ENCODE results near the gene TRMT1L.

TRMT1L gene

DNA sequence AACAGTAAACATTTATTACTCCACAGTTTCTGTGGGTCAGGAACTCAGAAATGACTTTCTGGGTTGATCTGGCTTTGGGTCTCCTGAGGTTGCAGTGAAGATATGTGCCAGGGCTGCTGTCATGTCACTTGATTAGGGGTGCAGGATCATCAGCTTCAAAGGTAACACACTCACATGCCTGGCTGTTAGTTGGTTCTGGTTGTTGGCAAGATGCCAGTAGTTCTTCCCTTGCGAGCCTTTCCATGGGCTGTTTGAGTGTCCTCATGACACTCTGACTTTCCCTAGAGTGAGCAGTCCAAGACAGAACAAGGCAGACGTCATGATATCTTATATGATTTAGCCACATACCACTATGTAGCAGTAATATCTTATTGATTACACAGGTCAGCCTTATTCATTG lies 2.0 kb upstream of the TRMT1L start:
- no peak overlapping the region for H4K12ac ChIP-seq (ENCODE audit: low read depth, low read length)
- peak overlapping the region; percentile 10 for H2AK5ac ChIP-seq (ENCODE audit: low read length)
- no peak overlapping the region for H3K23ac ChIP-seq (ENCODE audit: low read length)
- H3K9ac ChIP-seq (ENCODE audit: low read length): no peak overlapping the region
- no peak overlapping the region for H4K91ac ChIP-seq (ENCODE audit: low read depth, low read length)
- H2BK12ac ChIP-seq (ENCODE audit: low read length): no peak overlapping the region
- peaks cover 14% of the 10 kb centered on the region for H3K79me1 ChIP-seq (ENCODE audit: low read length)
- H4K8ac ChIP-seq (ENCODE audit: low read depth, low read length): no peak overlapping the region
- no CpG with 5 or more reads among the region's 2 CpGs for WGBS (ENCODE audit: extremely low coverage, insufficient coverage, insufficient read length)
- H3K18ac ChIP-seq (ENCODE audit: low read length): peak overlapping the region; percentile 88
- no peak overlapping the region for H2AFZ ChIP-seq (ENCODE audit: insufficient read depth, low read length, poor library complexity)
- H3K9me3 ChIP-seq (ENCODE audit: insufficient read depth, low read depth, low read length): no peaks in the 10 kb centered on the region
- H3K4ac ChIP-seq (ENCODE audit: low read depth, low read length): no peak overlapping the region
- H2BK120ac ChIP-seq (ENCODE audit: insufficient read depth, low read length, poor library complexity): no peak overlapping the region
- H3K14ac ChIP-seq (ENCODE audit: low read length): no peak overlapping the region
- no peak overlapping the region for H3K4me3 ChIP-seq (ENCODE audit: low read depth, low read length)
- no peak for DNase-seq
- H3K4me2 ChIP-seq (ENCODE audit: low read length): no peak overlapping the region
- no peaks in the 10 kb centered on the region for H3K4me1 ChIP-seq (ENCODE audit: control insufficient read depth in 1 of 2, insufficient read depth in 2 of 2, low read length in 2 of 2)
- no peak overlapping the region for H3K27ac ChIP-seq (ENCODE audit: low read depth, low read length)
- no peak overlapping the region for H2BK5ac ChIP-seq (ENCODE audit: low read depth, low read length, poor library complexity)
- H3K27me3 ChIP-seq (ENCODE audit: insufficient read depth, low read length): no peaks in the 10 kb centered on the region
- peaks cover 0 to 2% of the 10 kb centered on the region in 2 experiments for H3K36me3 ChIP-seq (ENCODE audit: control insufficient read depth in 1 of 2, insufficient read depth in 2 of 2, low read length in 2 of 2)
- H3K79me2 ChIP-seq (ENCODE audit: control insufficient read depth, insufficient read depth, low read length, poor library complexity): peaks cover 10% of the 10 kb centered on the region

DNA sequence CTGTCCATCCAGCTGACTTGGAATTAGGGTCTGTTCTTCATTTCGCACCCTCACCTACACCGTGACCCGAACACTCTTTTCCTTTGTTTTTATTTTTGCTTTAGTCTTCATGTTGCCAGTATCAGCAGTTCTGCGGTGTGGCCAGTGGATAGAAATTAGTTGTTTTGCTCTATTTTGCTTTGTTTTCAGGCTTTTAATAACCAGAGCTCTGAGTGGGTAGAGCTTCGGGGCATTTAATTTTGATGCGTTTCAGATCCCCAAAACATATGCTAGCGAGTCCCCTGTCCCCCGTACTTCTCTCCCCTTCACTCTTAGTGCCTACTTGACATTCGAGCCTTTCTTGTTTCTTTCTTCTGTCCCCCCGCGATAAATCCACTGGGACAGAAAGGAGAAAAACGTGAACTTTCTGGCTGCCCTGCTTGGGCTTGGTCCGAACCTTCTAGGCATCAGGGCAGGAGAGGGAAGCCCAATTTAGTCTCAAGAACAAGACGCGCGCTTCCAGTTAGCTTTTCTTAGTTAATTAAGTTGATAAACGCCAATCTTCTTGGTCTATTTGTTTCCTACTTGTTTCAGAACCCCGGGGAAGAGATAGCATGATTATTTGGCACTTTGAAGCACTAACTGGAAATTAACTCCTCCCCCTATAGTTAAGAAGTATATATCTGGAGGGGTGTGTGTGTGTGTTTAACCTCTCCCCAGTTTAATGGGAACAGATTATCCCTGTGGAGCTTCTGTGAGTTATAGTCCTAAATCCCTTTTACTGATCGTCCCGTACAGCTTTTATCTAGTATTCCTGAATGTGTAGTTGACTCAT lies 1.1 kb upstream of the TRMT1L start:
- H3K79me1 ChIP-seq (ENCODE audit: low read length): peaks cover 14% of the 10 kb centered on the region
- no peaks in the 10 kb centered on the region for H3K36me3 ChIP-seq (ENCODE audit: control insufficient read depth in 1 of 2, insufficient read depth in 2 of 2, low read length in 2 of 2)
- no peaks in the 10 kb centered on the region for H3K4me1 ChIP-seq (ENCODE audit: control insufficient read depth in 1 of 2, insufficient read depth in 2 of 2, low read length in 2 of 2)
- H2BK5ac ChIP-seq (ENCODE audit: low read depth, low read length, poor library complexity): peak overlapping the region; percentile 60
- H4K12ac ChIP-seq (ENCODE audit: low read depth, low read length): no peak overlapping the region
- no peak overlapping the region for H2BK120ac ChIP-seq (ENCODE audit: insufficient read depth, low read length, poor library complexity)
- H4K91ac ChIP-seq (ENCODE audit: low read depth, low read length): peak overlapping the region; percentile 90
- peak overlapping the region; percentile 63 for H3K9ac ChIP-seq (ENCODE audit: low read length)
- H3K79me2 ChIP-seq (ENCODE audit: control insufficient read depth, insufficient read depth, low read length, poor library complexity): peaks cover 10% of the 10 kb centered on the region
- H2AFZ ChIP-seq (ENCODE audit: insufficient read depth, low read length, poor library complexity): peak overlapping the region; percentile 52
- H3K27ac ChIP-seq (ENCODE audit: low read depth, low read length): no peak overlapping the region
- H3K27me3 ChIP-seq (ENCODE audit: insufficient read depth, low read length): no peaks in the 10 kb centered on the region
- peak overlapping the region; percentile 75 for H3K4me2 ChIP-seq (ENCODE audit: low read length)
- H3K14ac ChIP-seq (ENCODE audit: low read length): peak overlapping the region; percentile 71
- H3K4ac ChIP-seq (ENCODE audit: low read depth, low read length): peak overlapping the region; percentile 72
- peak overlapping the region; percentile 91 for H4K8ac ChIP-seq (ENCODE audit: low read depth, low read length)
- H3K18ac ChIP-seq (ENCODE audit: low read length): no peak overlapping the region
- no peaks in the 10 kb centered on the region for H3K9me3 ChIP-seq (ENCODE audit: insufficient read depth, low read depth, low read length)
- WGBS (ENCODE audit: extremely low coverage, insufficient coverage, insufficient read length): no CpG with 5 or more reads among the region's 20 CpGs
- DNase-seq: peak in 1 of 2 donors; percentile 18
- peak overlapping the region; percentile 94 for H3K4me3 ChIP-seq (ENCODE audit: low read depth, low read length)
- no peak overlapping the region for H3K23ac ChIP-seq (ENCODE audit: low read length)
- no peak overlapping the region for H2AK5ac ChIP-seq (ENCODE audit: low read length)
- H2BK12ac ChIP-seq (ENCODE audit: low read length): no peak overlapping the region

DNA sequence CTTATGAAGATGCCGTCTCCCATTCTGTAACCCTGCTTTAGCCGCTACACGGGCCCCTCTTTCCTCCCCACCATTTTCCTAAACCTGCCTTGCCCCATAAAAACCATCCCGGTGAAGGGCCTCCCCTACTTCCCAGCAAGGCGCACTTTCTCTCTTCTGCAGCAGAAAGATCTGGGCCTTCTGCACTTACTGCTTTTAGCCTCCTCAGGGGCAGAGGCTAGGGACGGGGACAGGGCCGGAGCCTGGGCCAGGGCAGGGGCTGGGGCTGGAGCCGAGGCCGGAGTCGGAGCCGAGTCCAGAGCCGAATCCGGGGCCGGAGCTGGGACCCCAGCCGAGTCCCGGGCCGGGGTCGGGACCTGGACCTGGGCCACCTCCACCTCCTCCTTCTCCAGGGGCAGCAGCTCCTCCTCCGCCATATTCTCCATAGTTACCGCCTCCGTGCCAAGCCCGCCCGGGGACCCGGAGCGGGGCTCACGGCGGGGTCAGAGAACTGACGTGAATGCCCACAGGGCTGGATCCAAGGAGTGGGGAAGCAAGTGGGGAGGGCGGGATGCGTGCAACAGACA lies 382 bp downstream of the TRMT1L start:
- Histone ChIP-seq H2BK120ac (ENCODE audit: insufficient read depth, low read length, poor library complexity) (peak overlapping the region; percentile 54), H3K4me3 (ENCODE audit: low read depth, low read length) (peak overlapping the region; percentile 91), H3K27ac (ENCODE audit: low read depth, low read length) (peak overlapping the region; percentile 90), H3K23ac (ENCODE audit: low read length) (no peak overlapping the region), H3K9me3 (ENCODE audit: insufficient read depth, low read depth, low read length) (no peaks in the 10 kb centered on the region), H3K79me2 (ENCODE audit: control insufficient read depth, insufficient read depth, low read length, poor library complexity) (peaks cover 10% of the 10 kb centered on the region), H3K18ac (ENCODE audit: low read length) (peak overlapping the region; percentile 63), H3K36me3 (ENCODE audit: control insufficient read depth in 1 of 2, insufficient read depth in 2 of 2, low read length in 2 of 2) (no peaks in the 10 kb centered on the region), H3K9ac (ENCODE audit: low read length) (peak overlapping the region; percentile 97), H3K27me3 (ENCODE audit: insufficient read depth, low read length) (no peaks in the 10 kb centered on the region), H4K91ac (ENCODE audit: low read depth, low read length) (peak overlapping the region; percentile 72), H2AK5ac (ENCODE audit: low read length) (no peak overlapping the region), H3K14ac (ENCODE audit: low read length) (peak overlapping the region; percentile 55), H4K12ac (ENCODE audit: low read depth, low read length) (peak overlapping the region; percentile 76), H3K4ac (ENCODE audit: low read depth, low read length) (peak overlapping the region; percentile 55), H3K79me1 (ENCODE audit: low read length) (peaks cover 14% of the 10 kb centered on the region), H3K4me1 (ENCODE audit: control insufficient read depth in 1 of 2, insufficient read depth in 2 of 2, low read length in 2 of 2) (no peaks in the 10 kb centered on the region), H3K4me2 (ENCODE audit: low read length) (peak overlapping the region; percentile 73), H2BK12ac (ENCODE audit: low read length) (no peak overlapping the region), H4K8ac (ENCODE audit: low read depth, low read length) (peak overlapping the region; percentile 89), H2BK5ac (ENCODE audit: low read depth, low read length, poor library complexity) (peak overlapping the region; percentile 78), H2AFZ (ENCODE audit: insufficient read depth, low read length, poor library complexity) (peak overlapping the region; percentile 88)
- no CpG with 5 or more reads among the region's 30 CpGs for WGBS (ENCODE audit: extremely low coverage, insufficient coverage, insufficient read length)
- peak in 1 of 2 donors; percentile 9 for DNase-seq

DNA sequence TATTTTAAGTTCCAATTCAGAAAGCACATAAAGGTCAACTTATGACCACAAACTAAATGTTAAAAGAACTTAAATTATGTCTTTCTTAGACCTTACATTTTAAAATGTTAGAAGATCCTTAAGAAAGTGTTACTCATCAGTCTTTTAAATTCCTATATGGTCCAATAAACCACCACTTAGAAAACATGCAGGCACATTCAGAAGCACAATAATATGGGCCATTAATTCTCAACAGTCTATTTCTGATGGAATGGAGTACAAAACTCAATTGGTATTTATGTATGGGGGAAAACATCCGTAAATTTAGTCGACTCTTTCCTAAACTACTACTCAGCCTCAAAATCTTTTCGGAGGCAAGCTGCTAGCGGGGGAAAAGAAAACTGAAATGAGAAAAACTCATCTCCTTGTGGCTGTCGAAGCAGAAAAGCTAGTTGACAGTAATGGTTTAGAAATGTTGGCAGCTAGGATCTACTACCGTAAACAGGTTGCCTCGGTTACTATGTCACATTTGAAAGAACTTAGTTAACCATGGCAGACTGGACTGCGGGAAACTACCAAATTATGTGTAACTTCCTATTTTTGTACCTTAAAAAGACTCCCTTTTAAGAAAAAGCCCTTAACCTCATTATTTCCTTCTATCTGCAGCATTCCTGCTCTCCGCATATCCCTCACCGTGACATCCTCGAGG lies 1.0 kb downstream of the TRMT1L start:
- no peak overlapping the region for H4K8ac ChIP-seq (ENCODE audit: low read depth, low read length)
- no peaks in the 10 kb centered on the region for H3K9me3 ChIP-seq (ENCODE audit: insufficient read depth, low read depth, low read length)
- no peak overlapping the region for H3K14ac ChIP-seq (ENCODE audit: low read length)
- H3K36me3 ChIP-seq (ENCODE audit: control insufficient read depth in 1 of 2, insufficient read depth in 2 of 2, low read length in 2 of 2): no peaks in the 10 kb centered on the region
- DNase-seq: peak; percentile 8 to 70
- peak overlapping the region; percentile 97 for H3K9ac ChIP-seq (ENCODE audit: low read length)
- H3K79me1 ChIP-seq (ENCODE audit: low read length): peaks cover 14% of the 10 kb centered on the region
- peak overlapping the region; percentile 76 for H4K12ac ChIP-seq (ENCODE audit: low read depth, low read length)
- H3K79me2 ChIP-seq (ENCODE audit: control insufficient read depth, insufficient read depth, low read length, poor library complexity): peaks cover 10% of the 10 kb centered on the region
- peak overlapping the region; percentile 90 for H3K27ac ChIP-seq (ENCODE audit: low read depth, low read length)
- H2AFZ ChIP-seq (ENCODE audit: insufficient read depth, low read length, poor library complexity): peak overlapping the region; percentile 88
- no peak overlapping the region for H2AK5ac ChIP-seq (ENCODE audit: low read length)
- peak overlapping the region; percentile 55 for H3K4ac ChIP-seq (ENCODE audit: low read depth, low read length)
- H3K4me2 ChIP-seq (ENCODE audit: low read length): peak overlapping the region; percentile 73
- no peaks in the 10 kb centered on the region for H3K27me3 ChIP-seq (ENCODE audit: insufficient read depth, low read length)
- H3K23ac ChIP-seq (ENCODE audit: low read length): no peak overlapping the region
- peak overlapping the region; percentile 91 for H3K4me3 ChIP-seq (ENCODE audit: low read depth, low read length)
- no CpG with 5 or more reads among the region's 11 CpGs for WGBS (ENCODE audit: extremely low coverage, insufficient coverage, insufficient read length)
- no peak overlapping the region for H4K91ac ChIP-seq (ENCODE audit: low read depth, low read length)
- no peak overlapping the region for H2BK12ac ChIP-seq (ENCODE audit: low read length)
- no peaks in the 10 kb centered on the region for H3K4me1 ChIP-seq (ENCODE audit: control insufficient read depth in 1 of 2, insufficient read depth in 2 of 2, low read length in 2 of 2)
- H2BK120ac ChIP-seq (ENCODE audit: insufficient read depth, low read length, poor library complexity): peak overlapping the region; percentile 54
- H3K18ac ChIP-seq (ENCODE audit: low read length): no peak overlapping the region
- H2BK5ac ChIP-seq (ENCODE audit: low read depth, low read length, poor library complexity): peak overlapping the region; percentile 78
